HepG2 (cell line): ENCODE results near the gene APBA1. TPM values are rescaled to one million over a fixed set of nuclear protein-coding genes. Genes with fewer than 3 reads are reported as not detected.

Experiments
- ATAC-seq: fragments of 200-7000 bp; cut with Tn5 transposase; 3 replicates; pipeline ENCODE4 v1.9.1; 2020; ENCODE audit warnings: mild to moderate bottlenecking, moderate library complexity
- BruUV-seq: library from RNA; stranded (reverse); fragments of 400-500 nt; replicated peaks from 2 replicates; lab custom pipeline; 2021; lab: Mats Ljungman, UMichigan
- CTCF ChIA-PET: fragments of 300-600 bp; formaldehyde crosslinking; extraction: SDS; loops from one replicate; lab custom pipeline; 2021; ENCODE audit warnings: low total read pairs, inconsistent platforms, low intra/inter-chr PET ratio; lab: Yijun Ruan, JAX
- POLR2A ChIA-PET: fragments of 350-600 bp; sonication (Branson Sonifier 250); formaldehyde crosslinking; loops from one replicate; lab custom pipeline; 2020; ENCODE audit warnings: antibody characterized with exemption, inconsistent platforms; lab: Yijun Ruan, JAX
- DNase-seq: peaks from one replicate; pipeline ENCODE4 v3.0.0-alpha.2; 2015; ENCODE audit warnings: low spot score
- FAIRE-seq: peaks from 3 replicates; lab custom pipeline; 2011; peaks lifted over from hg19 to GRCh38; lab: Jason Lieb, UNC
- H2AFZ ChIP-seq: one replicate; pipeline ENCODE4 v1.6.1; 2011; ENCODE audit warnings: low read length, inconsistent platforms
- H3K27ac ChIP-seq: fragments of 300-600 bp; 3 replicates; pipeline ENCODE4 v1.8.0; 2011; ENCODE audit warnings: mixed run types, mild to moderate bottlenecking, mixed read lengths, low read length, inconsistent platforms; ENCODE audit not compliant: insufficient read depth; ENCODE audit errors: extremely low read length
- H3K27me3 ChIP-seq, 2 experiments: fragments of 200-600 bp in 1 of 2; 2 replicates in 1 of 2; 3 replicates in 1 of 2; pipeline versions ENCODE4 v1.6.0 to v1.8.0; 2011; ENCODE audit warnings: low read length in 2 of 2, mild to moderate bottlenecking in 2 of 2, moderate library complexity in 2 of 2, inconsistent platforms in 1 of 2; ENCODE audit not compliant: insufficient read depth in 2 of 2, control insufficient read depth in 1 of 2
- H3K36me3 ChIP-seq, 2 experiments: fragments of 200-600 bp in 1 of 2; replicated peaks in 1 of 2; 2 replicates in 1 of 2; 3 replicates in 1 of 2; pipeline versions ENCODE4 v1.5.1 to v1.8.0; 2011; ENCODE audit warnings: low read length in 2 of 2, inconsistent platforms in 1 of 2; ENCODE audit not compliant: insufficient read depth in 2 of 2, control insufficient read depth in 1 of 2
- H3K4me1 ChIP-seq: 2 replicates; pipeline ENCODE4 v1.5.1; 2012; ENCODE audit warnings: low read length, inconsistent platforms; ENCODE audit not compliant: insufficient read depth
- H3K4me2 ChIP-seq: 2 replicates; pipeline ENCODE4 v1.6.0; 2011; ENCODE audit warnings: low read depth, low read length, inconsistent platforms
- H3K4me3 ChIP-seq, 3 experiments: fragments of 200-600 bp in 1 of 3; sonication (generic), shearing (Covaris generic) in 1 of 3; replicated peaks in 1 of 3; 2 replicates each; pipeline ENCODE4 v1.5.1; 2011 to 2016; ENCODE audit warnings: low read length in 3 of 3, inconsistent platforms in 2 of 3, low read depth in 2 of 3, mild to moderate bottlenecking in 2 of 3, control low read depth in 1 of 3, mixed read lengths in 1 of 3; ENCODE audit not compliant: insufficient read depth in 1 of 3
- H3K79me2 ChIP-seq: one replicate; pipeline ENCODE4 v1.6.1; 2011; ENCODE audit warnings: low read length, inconsistent platforms; ENCODE audit not compliant: insufficient read depth
- H3K9ac ChIP-seq: 2 replicates; pipeline ENCODE4 v1.6.0; 2011; ENCODE audit warnings: mild to moderate bottlenecking, low read depth, low read length, inconsistent platforms; ENCODE audit not compliant: insufficient read depth
- H3K9me3 ChIP-seq: 2 replicates; pipeline ENCODE4 v1.5.1; 2012; ENCODE audit warnings: mild to moderate bottlenecking, low read length
- H4K20me1 ChIP-seq: 2 replicates; pipeline ENCODE4 v1.6.0; 2011; ENCODE audit warnings: inconsistent platforms, mild to moderate bottlenecking, low read length, moderate library complexity; ENCODE audit not compliant: insufficient read depth
- ATF4 ChIP-seq, 2 experiments: fragments of 450-650 bp in 1 of 2; sonication (generic) in 1 of 2; formaldehyde crosslinking; IDR thresholded peaks; 2 replicates each; pipeline versions ENCODE4 v1.5.0 to v1.8.0; 2020 to 2022; ENCODE audit warnings: mild to moderate bottlenecking in 1 of 2, missing genetic modification reagents in 1 of 2
- CTCF ChIP-seq: sonication (generic); formaldehyde crosslinking; IDR thresholded peaks from 2 replicates; pipeline ENCODE4 v1.5.0; 2020; ENCODE audit warnings: mild to moderate bottlenecking, missing genetic modification reagents, moderate library complexity
- GPBP1L1 ChIP-seq: sonication (generic); formaldehyde crosslinking; IDR thresholded peaks from 2 replicates; pipeline ENCODE4 v1.5.0; 2020; ENCODE audit warnings: mild to moderate bottlenecking, missing genetic modification reagents
- ISX ChIP-seq: sonication (generic); formaldehyde crosslinking; conservative IDR thresholded peaks from 2 replicates; pipeline ENCODE4 v1.5.0; 2020; ENCODE audit warnings: missing genetic modification reagents
- MATR3 ChIP-seq: sonication (generic); formaldehyde crosslinking; IDR thresholded peaks from 2 replicates; pipeline ENCODE4 v1.4.0; 2020; ENCODE audit warnings: missing genetic modification reagents
- PAWR ChIP-seq: sonication (generic); formaldehyde crosslinking; IDR thresholded peaks from 2 replicates; pipeline ENCODE4 v1.4.0; 2020; ENCODE audit warnings: missing genetic modification reagents, mild to moderate bottlenecking, borderline replicate concordance
- ZFP37 ChIP-seq: sonication (generic); formaldehyde crosslinking; IDR thresholded peaks from 2 replicates; pipeline ENCODE4 v1.4.0; 2020; ENCODE audit warnings: missing genetic modification reagents, borderline replicate concordance
- ZNF710 ChIP-seq: sonication (generic); formaldehyde crosslinking; IDR thresholded peaks from 2 replicates; pipeline ENCODE4 v1.5.0; 2020; ENCODE audit warnings: mild to moderate bottlenecking, missing genetic modification reagents, borderline replicate concordance
- ZUFSP ChIP-seq: sonication (generic); formaldehyde crosslinking; IDR thresholded peaks from 2 replicates; pipeline ENCODE4 v1.9.0; 2021; ENCODE audit warnings: missing genetic modification reagents, mild to moderate bottlenecking, borderline replicate concordance
- WGBS: methylation state at CpG from one replicate; pipeline ENCODE4 v1.1.6; 2017; ENCODE audit warnings: low lambda C conversion rate; 5-methylcytosine and 5-hydroxymethylcytosine counted together
- in situ Hi-C: cut with HindIII; loops from 2 replicates; pipeline ENCODE4 v1.10.0; 2017; ENCODE audit warnings: low pct_unique_long_range_greater_than_20kb; ENCODE audit not compliant: extremely low pct_ligation_motif_present
- intact Hi-C: fragments of 100-400 bp; cut with micrococcal nuclease; formaldehyde crosslinking; loops from one replicate; pipeline ENCODE4 v1.10.0; 2022; ENCODE audit not compliant: unreplicated experiment
- polyA plus RNA-seq, 8 experiments: library from polyadenylated mRNA; depleted of rRNA in 3 of 8; stranded (reverse) in 7 of 8; unstranded in 1 of 8; fragments of >200 nt; fragmentation: Illumina TruSeq in 4 of 8; extraction: Trizol in 4 of 8; gene quantifications; 2 replicates each; pipeline versions ENCODE4 v1.2.1 to v1.2.3, GENCODE V29; 2011 to 2016; ENCODE audit warnings: low read depth in 4 of 8, missing spikeins in 1 of 8, mixed read lengths in 1 of 8; ENCODE audit not compliant: insufficient read depth in 1 of 8
- total RNA-seq, 5 experiments: library from RNA; depleted of rRNA; stranded (reverse); fragments of >200 nt; fragmentation: Illumina TruSeq; extraction: Trizol; gene quantifications; 2 replicates each; pipeline ENCODE4 v1.2.3, GENCODE V29; 2016; ENCODE audit warnings: low read depth in 1 of 5

The APBA1 gene
- total and polyA plus RNA-seq, 2 of the 13 experiments (the other 11 are each of a cell fraction or from before 2014, with no cell fraction given): 0.15 TPM; not detected in 1

- no peak for ATAC-seq
- CTCF ChIA-PET: no interaction called here
- H4K20me1 ChIP-seq: no peaks in the 10 kb centered on the region
- peaks cover 0 to 2% of the 10 kb centered on the region in 2 experiments; a peak in 1 of 5 replicates for H3K27me3 ChIP-seq
- WGBS: 78% methylated on average over 4 of the region's 4 CpGs
- H3K4me2 ChIP-seq: no peak overlapping the region
- H3K4me1 ChIP-seq: peaks cover 35% of the 10 kb centered on the region
- no TSS peak for BruUV-seq
- intact Hi-C loops (no loop called here), in situ Hi-C loops (no loop called here)
- H3K36me3 ChIP-seq: no peaks in the 10 kb centered on the region
- no peak for FAIRE-seq
- no peak overlapping the region for H3K27ac ChIP-seq
- H3K4me3 ChIP-seq: no peak overlapping the region
- TF ChIP-seq ZNF710 (CRISPR knock-in tag): no peak
- no peak for TF ChIP-seq ZFP37
- TF ChIP-seq MATR3: no peak
- no peak for TF ChIP-seq ZUFSP
- no peak for TF ChIP-seq PAWR
- TF ChIP-seq GPBP1L1 (CRISPR knock-in tag): no peak
- TF ChIP-seq CTCF (CRISPR knock-in tag): no peak
- TF ChIP-seq ISX: no peak
- TF ChIP-seq ATF4 (CRISPR knock-in tag; IDR thresholded peaks at IDR 0.05): no peak
- DNase-seq: no peak
- H3K79me2 ChIP-seq: no peaks in the 10 kb centered on the region
- POLR2A ChIA-PET: no interaction called here
- no peaks in the 10 kb centered on the region for H3K9me3 ChIP-seq
- no peak overlapping the region for H2AFZ ChIP-seq
- no peak overlapping the region for H3K9ac ChIP-seq
Observed at GRCh38 chr9:69582544-69583297, 89.5 kb downstream of the APBA1 start.
